Fibroblast of mammary gland (primary cell): Measurements from ENCODE around the gene KREMEN1.

Source experiments
- DNase-seq: peaks from one replicate; pipeline ENCODE4 v3.0.0-alpha.2; 2010; ENCODE audit warnings: low read depth
- H3K4me3 ChIP-seq: 2 replicates; pipeline ENCODE4 v1.5.1; 2011; ENCODE audit warnings: low read depth, mild to moderate bottlenecking, low read length, moderate library complexity; ENCODE audit not compliant: control insufficient read depth
- CTCF ChIP-seq: conservative IDR thresholded peaks from 2 replicates; pipeline ENCODE4 v1.5.1; 2011; ENCODE audit warnings: low read depth, low read length, inconsistent platforms; ENCODE audit not compliant: control insufficient read depth, insufficient read depth

KREMEN1 gene

GRCh38 chr22:29195118-29195963, 122.5 kb downstream of the KREMEN1 start:
- no peak for DNase-seq
- H3K4me3 ChIP-seq, result no peak overlapping the region
- TF ChIP-seq CTCF, result no peak

- DNase-seq, result no peak
- no peak for TF ChIP-seq CTCF
- no peak overlapping the region for H3K4me3 ChIP-seq
These were observed 123.3 kb downstream of the KREMEN1 start for GRCh38 chr22:29195964-29196666.

- no peak overlapping the region for H3K4me3 ChIP-seq
- no peak for TF ChIP-seq CTCF
- DNase-seq, result no peak
These were observed 124.3 kb downstream of the KREMEN1 start for GRCh38 chr22:29197096-29197495.

- no peak for DNase-seq
- no peak overlapping the region for H3K4me3 ChIP-seq
- no peak for TF ChIP-seq CTCF
These were observed 125.4 kb downstream of the KREMEN1 start for GRCh38 chr22:29198240-29198639.

- DNase-seq, result no peak
- no peak for TF ChIP-seq CTCF
- no peak overlapping the region for H3K4me3 ChIP-seq
These were observed 127.0 kb downstream of the KREMEN1 start for GRCh38 chr22:29199702-29200400.

- DNase-seq, result no peak
- no peak overlapping the region for H3K4me3 ChIP-seq
- no peak for TF ChIP-seq CTCF
These were observed 128.1 kb downstream of the KREMEN1 start for GRCh38 chr22:29200901-29201300.
